Stimulated activated CD4-positive, alpha-beta T cell treated with anti-CD3 and anti-CD28 coated beads, Interleukin-4, amount 100 ng/mL, for 4 hours (primary cell): ENCODE measurements around the gene SPSB1.

Source experiments
- DNase-seq, 2 experiments: peaks; one replicate each; pipeline ENCODE4 v3.0.0-alpha.2; 2020

SPSB1 gene

DNA sequence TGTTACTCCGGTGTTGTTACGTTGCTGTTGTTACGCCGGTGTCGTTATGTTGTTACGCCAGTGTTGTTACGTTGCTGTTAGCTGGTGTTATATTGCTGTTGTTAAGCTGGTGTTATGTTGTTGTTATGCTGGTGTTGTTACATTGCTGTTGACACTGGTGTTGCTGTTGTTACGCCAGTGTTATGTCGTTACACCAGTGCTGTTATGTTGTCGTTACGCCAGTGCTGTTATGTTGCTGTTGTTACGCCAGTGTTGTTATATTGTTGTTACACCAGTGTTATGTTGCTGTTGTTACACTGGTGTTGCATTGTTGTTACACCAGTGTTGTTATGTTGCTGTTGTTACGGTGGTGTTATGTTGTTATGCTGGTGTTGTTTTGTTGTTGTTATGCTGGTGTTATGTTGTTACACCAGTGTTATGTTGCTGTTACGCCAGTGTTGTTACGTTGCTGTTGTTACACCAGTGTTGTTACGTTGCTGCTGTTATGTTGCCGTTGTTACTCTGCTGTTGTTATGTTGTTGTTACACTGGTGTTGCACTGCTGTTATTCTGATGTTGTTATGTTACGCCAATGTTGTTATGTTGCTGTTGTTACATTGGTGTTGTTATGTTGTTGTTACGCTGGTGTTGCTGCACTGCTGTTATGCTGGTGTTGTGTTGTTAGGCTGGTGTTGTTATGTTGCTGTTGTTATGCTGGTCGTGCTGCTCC lies 32.5 kb upstream of the SPSB1 start:
- no peak for DNase-seq

GRCh38 chr1:9261496-9261895 lies 31.2 kb upstream of the SPSB1 start:
- no peak for DNase-seq

DNA sequence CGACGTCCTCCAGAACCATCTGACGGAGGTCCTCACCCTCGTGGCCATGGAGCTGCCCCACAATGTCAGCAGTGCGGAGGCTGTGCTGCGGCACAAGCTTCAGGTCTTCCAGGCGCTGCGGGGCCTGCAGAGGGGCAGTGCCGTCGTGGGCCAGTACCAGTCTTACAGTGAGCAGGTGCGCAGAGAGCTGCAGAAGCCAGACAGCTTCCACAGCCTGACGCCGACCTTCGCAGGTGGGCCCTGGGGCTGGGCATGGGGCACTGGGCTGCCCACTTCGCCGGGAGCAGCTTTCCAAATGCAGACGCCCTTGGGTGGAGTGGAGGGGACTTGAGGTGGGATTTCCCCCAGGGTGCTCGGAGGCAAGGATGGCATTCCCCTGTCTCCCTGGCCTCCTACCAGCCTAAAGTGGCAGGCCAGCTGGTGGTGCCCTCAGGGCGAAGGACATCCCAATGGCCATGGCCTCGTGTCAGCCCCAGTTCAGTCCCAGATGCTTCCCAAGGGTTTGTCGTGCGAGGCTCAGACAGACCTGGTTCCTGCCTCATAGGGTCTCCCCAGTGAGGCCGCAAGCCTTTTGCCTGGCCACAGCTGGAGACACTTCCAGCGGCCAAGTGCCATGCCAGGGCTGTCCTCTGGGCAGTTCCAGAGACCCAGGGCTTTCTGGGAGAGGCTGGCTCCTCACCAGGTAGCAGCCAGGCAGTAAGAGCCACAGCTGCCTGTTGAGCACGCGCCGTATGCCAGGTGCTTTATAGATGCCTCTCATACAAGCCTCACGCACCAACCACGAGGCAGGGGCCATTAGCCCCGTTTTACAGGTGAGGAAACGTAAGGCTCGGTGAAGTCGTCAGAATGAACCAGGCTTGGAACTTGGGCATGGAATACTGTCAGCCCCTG lies 30.4 kb upstream of the SPSB1 start:
- no peak for DNase-seq

- no peak for DNase-seq
Measured at GRCh38 chr1:9263276-9263855, 29.3 kb upstream of the SPSB1 start.

DNA sequence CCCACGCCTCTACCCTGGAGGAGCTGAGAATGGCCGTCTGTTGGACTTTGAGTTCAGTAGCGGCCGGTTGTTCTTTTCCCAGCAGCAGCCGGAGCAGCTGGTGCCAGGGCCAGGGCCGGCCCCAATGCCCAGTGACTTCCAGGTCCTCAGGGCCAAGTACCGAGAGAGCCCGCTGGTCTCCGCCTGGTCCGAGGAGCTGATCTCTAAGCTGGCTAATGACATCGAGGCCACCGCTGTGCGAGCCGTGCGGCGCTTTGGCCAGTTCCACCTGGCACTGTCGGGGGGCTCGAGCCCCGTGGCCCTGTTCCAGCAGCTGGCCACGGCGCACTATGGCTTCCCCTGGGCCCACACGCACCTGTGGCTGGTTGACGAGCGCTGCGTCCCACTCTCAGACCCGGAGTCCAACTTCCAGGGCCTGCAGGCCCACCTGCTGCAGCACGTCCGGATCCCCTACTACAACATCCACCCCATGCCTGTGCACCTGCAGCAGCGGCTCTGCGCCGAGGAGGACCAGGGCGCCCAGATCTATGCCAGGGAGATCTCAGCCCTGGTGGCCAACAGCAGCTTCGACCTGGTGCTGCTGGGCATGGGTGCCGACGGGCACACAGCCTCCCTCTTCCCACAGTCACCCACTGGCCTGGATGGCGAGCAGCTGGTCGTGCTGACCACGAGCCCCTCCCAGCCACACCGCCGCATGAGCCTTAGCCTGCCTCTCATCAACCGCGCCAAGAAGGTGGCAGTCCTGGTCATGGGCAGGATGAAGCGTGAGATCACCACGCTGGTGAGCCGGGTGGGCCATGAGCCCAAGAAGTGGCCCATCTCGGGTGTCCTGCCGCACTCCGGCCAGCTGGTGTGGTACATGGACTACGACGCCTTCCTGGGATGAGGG lies 28.5 kb upstream of the SPSB1 start:
- DNase-seq: no peak

GRCh38 chr1:9265037-9265436 lies 27.7 kb upstream of the SPSB1 start:
- DNase-seq: no peak

DNA sequence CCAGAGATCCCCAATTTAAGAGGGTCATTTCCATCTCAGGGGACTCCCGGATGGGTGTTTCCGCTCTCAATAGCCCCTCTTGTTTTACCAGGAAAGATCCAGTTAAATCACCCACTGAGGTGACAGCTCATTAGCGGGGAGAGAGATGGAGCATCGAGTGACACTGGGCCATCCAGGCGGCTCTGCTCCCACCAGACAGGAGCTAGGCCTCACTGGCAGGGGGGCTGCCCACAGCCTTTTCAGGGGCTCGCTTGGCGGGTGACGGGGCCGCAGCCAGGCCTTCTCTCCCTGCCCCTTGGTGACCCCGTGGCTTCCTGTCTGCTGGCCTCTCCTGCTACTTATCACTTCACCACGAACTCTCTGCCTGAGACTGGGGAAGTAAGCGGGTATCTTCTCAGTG lies 26.7 kb upstream of the SPSB1 start:
- DNase-seq: no peak

DNA sequence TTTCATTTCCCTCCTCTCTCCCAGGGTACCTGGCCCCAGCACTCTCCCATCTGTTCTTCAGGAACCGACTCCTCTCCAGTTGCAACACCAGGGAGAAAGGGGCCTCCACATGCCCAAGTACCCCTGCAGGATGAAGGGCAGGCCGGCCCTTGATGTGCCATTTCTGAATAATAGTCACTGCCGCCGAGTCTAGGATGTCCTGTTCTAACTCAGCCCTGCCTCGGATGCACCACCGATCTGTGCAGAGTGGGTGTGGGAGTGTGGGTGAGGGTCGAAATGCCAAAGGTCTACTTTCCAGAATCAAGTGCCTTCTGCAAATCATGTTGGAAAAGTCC lies 25.4 kb upstream of the SPSB1 start:
- no peak for DNase-seq

- no peak for DNase-seq
Measured at GRCh38 chr1:9267827-9268581, 24.7 kb upstream of the SPSB1 start.

- DNase-seq: no peak
Measured at GRCh38 chr1:9269078-9269501, 23.6 kb upstream of the SPSB1 start.

GRCh38 chr1:9269721-9270120 lies 23.0 kb upstream of the SPSB1 start:
- DNase-seq: no peak

DNA sequence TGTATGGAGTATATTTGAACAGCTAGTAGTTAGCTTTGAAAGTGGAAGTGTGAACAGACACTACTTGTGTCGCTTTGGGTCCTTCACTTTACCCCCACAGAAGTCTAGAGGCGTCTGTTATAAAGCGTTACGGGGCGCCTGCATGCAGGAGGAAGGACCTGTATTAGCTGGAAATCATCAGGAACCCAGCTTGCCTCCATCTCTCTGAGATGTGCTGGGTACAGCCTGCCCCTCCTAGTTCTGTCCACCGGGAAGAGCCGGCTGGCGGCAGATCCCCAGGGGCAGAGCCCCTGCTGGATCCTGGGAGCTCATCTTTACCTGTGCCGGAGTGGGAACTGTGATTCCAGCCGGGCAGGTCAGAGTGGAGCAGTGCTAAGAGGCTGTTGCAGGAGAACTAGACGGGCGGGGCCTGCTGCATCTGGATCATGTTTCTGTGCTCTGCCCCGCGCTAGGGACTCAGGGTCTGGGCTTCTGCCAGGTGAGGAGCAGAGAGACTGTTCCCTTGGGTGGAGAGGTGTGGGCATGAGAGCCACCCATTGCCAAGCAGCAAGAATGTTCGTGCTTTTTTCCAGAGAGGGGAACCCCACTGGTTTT lies 22.3 kb upstream of the SPSB1 start:
- DNase-seq: no peak

- no peak for DNase-seq
Measured at GRCh38 chr1:9271283-9271682, 21.4 kb upstream of the SPSB1 start.

- no peak for DNase-seq
Measured at GRCh38 chr1:9271861-9272595, 20.7 kb upstream of the SPSB1 start.

DNA sequence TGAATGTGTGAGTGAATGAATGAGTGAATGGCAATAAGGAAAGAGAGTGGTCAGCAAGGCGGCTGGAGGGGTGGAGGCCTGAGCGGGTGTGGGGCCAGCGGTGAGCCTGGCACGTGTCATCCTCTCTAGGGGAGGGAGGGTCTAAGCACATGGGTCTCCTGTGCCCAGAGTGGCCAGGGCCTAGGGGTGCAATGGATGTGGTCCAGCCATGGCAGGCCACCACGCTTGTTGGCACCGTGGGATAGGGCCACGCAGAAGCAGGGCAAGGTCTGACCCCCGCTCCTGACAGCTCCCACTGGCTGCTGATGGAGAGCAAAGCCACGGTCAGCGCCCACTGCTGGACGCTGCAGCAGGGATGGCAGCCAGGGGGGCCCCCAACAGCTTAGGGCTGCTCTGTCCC lies 19.5 kb upstream of the SPSB1 start:
- no peak for DNase-seq

GRCh38 chr1:9275161-9275560 lies 17.5 kb upstream of the SPSB1 start:
- no peak for DNase-seq

- DNase-seq: peak; percentile 68 to 85
Measured at GRCh38 chr1:9275567-9276034, 17.1 kb upstream of the SPSB1 start.

GRCh38 chr1:9278116-9278515 lies 14.6 kb upstream of the SPSB1 start:
- DNase-seq: no peak

DNA sequence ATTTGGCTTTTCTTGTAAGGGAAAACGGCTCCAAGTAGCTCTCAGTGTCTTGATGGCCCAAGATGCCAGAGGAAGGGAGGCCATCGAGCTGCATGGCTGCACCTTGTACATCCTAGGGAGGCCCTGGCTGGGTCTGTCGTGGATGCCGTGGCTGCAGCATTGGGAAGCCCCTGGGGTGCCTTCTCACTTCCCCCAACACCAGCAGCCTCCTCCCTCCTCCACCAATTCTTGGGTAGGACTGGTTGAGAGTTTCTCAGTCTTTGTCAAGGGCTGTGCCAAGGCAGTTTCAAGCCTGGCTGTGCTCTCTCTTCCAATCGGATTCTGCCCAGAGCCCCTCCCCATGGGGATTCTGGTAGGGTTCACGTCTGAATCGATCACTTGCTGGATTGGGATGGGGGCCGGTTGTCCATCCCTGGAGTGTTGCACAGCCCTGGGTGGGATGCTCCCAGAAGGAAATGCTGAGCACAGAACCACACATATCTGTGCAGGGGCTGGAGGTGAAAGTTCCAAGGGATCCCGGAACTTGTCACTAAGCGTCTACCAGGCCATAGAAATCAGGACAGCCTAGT lies 14.0 kb upstream of the SPSB1 start:
- DNase-seq: no peak

DNA sequence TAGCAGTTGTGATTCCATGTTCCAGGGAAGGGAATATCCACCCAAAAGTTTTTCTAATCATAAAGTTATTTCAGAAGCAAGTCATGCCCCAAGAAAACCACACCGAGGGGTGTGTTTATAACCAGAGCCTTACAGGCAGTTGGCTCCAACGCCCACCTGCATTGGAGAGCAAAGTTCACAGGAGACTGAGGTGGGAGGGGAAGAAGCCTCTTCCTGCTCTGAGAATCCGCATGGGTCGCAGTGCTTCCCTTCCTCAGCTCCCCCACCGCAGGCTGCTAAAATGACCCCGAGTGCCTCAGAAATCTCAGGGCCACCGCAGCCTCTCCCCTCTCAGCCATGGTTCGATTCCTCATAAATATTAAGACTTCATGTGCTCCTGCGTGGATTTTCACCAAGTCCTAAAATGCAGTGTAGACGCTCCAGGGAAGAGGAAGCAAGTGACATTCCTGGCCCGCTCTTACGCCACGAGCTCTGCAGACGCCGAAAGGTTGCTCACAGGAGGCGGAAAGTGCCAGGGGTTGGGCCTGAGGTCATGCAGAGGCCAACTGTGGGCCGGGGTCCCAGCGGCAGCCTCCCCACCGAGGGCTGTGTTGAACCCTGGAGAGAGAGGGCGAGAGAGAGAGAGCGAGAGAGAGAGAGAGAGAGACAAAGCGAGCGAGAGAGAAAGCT lies 13.4 kb upstream of the SPSB1 start:
- peak in 1 of 2 experiments; percentile 28 for DNase-seq
